Measurements from ENCODE around the gene FOXF2.
"Not testable (repeated sequence)": the region's sequence is repeated elsewhere in the genome, so short reads cannot be mapped to it uniquely, and the experiment has no call there.

FOXF2 gene

GRCh38 chr6:1363729-1364572 is 25.4 kb upstream of the FOXF2 start:
- Histone ChIP-seq H3K36me3 (ENCODE audit: control insufficient read depth, insufficient read depth, low read length) (no peaks in the 10 kb centered on the region), H3K27me3 (ENCODE audit: control insufficient read depth, insufficient read depth, low read length) (peaks cover 11% of the 10 kb centered on the region), H3K9ac (ENCODE audit: low read depth, low read length) (no peak overlapping the region), H3K9me3 (ENCODE audit: control insufficient read depth, insufficient read depth, low read length) (no peaks in the 10 kb centered on the region), H3K4me1 (ENCODE audit: control insufficient read depth, insufficient read depth, low read length) (no peaks in the 10 kb centered on the region), H3K4me3 (ENCODE audit: low read depth, low read length) (no peak overlapping the region)

GRCh38 chr6:1364791-1365190 is 24.6 kb upstream of the FOXF2 start:
- no peaks in the 10 kb centered on the region for H3K9me3 ChIP-seq (ENCODE audit: control insufficient read depth, insufficient read depth, low read length)
- no peak overlapping the region for H3K4me3 ChIP-seq (ENCODE audit: low read depth, low read length)
- H3K27me3 ChIP-seq (ENCODE audit: control insufficient read depth, insufficient read depth, low read length), result peaks cover 11% of the 10 kb centered on the region
- no peaks in the 10 kb centered on the region for H3K36me3 ChIP-seq (ENCODE audit: control insufficient read depth, insufficient read depth, low read length)
- no peaks in the 10 kb centered on the region for H3K4me1 ChIP-seq (ENCODE audit: control insufficient read depth, insufficient read depth, low read length)
- no peak overlapping the region for H3K9ac ChIP-seq (ENCODE audit: low read depth, low read length)

- no peak overlapping the region for H3K9ac ChIP-seq (ENCODE audit: low read depth, low read length)
- no peaks in the 10 kb centered on the region for H3K36me3 ChIP-seq (ENCODE audit: control insufficient read depth, insufficient read depth, low read length)
- peaks cover 11% of the 10 kb centered on the region for H3K27me3 ChIP-seq (ENCODE audit: control insufficient read depth, insufficient read depth, low read length)
- H3K4me3 ChIP-seq (ENCODE audit: low read depth, low read length), result no peak overlapping the region
- H3K9me3 ChIP-seq (ENCODE audit: control insufficient read depth, insufficient read depth, low read length), result no peaks in the 10 kb centered on the region
- no peaks in the 10 kb centered on the region for H3K4me1 ChIP-seq (ENCODE audit: control insufficient read depth, insufficient read depth, low read length)
These were observed 23.7 kb upstream of the FOXF2 start for GRCh38 chr6:1365686-1366085.

- no peaks in the 10 kb centered on the region for H3K4me1 ChIP-seq (ENCODE audit: control insufficient read depth, insufficient read depth, low read length)
- H3K4me3 ChIP-seq (ENCODE audit: low read depth, low read length), result no peak overlapping the region
- H3K9ac ChIP-seq (ENCODE audit: low read depth, low read length), result no peak overlapping the region
- H3K36me3 ChIP-seq (ENCODE audit: control insufficient read depth, insufficient read depth, low read length), result no peaks in the 10 kb centered on the region
- H3K9me3 ChIP-seq (ENCODE audit: control insufficient read depth, insufficient read depth, low read length), result no peaks in the 10 kb centered on the region
- peaks cover 13% of the 10 kb centered on the region for H3K27me3 ChIP-seq (ENCODE audit: control insufficient read depth, insufficient read depth, low read length)
These were observed 21.6 kb upstream of the FOXF2 start for GRCh38 chr6:1367771-1368170.

- Histone ChIP-seq H3K9ac (ENCODE audit: low read depth, low read length) (no peak overlapping the region), H3K4me1 (ENCODE audit: control insufficient read depth, insufficient read depth, low read length) (no peaks in the 10 kb centered on the region), H3K27me3 (ENCODE audit: control insufficient read depth, insufficient read depth, low read length) (peaks cover 25% of the 10 kb centered on the region), H3K9me3 (ENCODE audit: control insufficient read depth, insufficient read depth, low read length) (no peaks in the 10 kb centered on the region), H3K4me3 (ENCODE audit: low read depth, low read length) (no peak overlapping the region), H3K36me3 (ENCODE audit: control insufficient read depth, insufficient read depth, low read length) (no peaks in the 10 kb centered on the region)
These were observed 20.4 kb upstream of the FOXF2 start for GRCh38 chr6:1368940-1369339.

GRCh38 chr6:1369695-1370094 is 19.7 kb upstream of the FOXF2 start:
- not testable (repeated sequence) for H3K9me3 ChIP-seq (ENCODE audit: control insufficient read depth, insufficient read depth, low read length); H3K4me3 ChIP-seq (ENCODE audit: low read depth, low read length); H3K36me3 ChIP-seq (ENCODE audit: control insufficient read depth, insufficient read depth, low read length); H3K4me1 ChIP-seq (ENCODE audit: control insufficient read depth, insufficient read depth, low read length); H3K9ac ChIP-seq (ENCODE audit: low read depth, low read length)
- H3K27me3 ChIP-seq (ENCODE audit: control insufficient read depth, insufficient read depth, low read length), result peaks cover 27% of the 10 kb centered on the region

GRCh38 chr6:1371933-1372332 is 17.4 kb upstream of the FOXF2 start:
- H3K27me3 ChIP-seq (ENCODE audit: control insufficient read depth, insufficient read depth, low read length), result peaks cover 47% of the 10 kb centered on the region
- H3K9me3 ChIP-seq (ENCODE audit: control insufficient read depth, insufficient read depth, low read length), result no peaks in the 10 kb centered on the region
- no peaks in the 10 kb centered on the region for H3K36me3 ChIP-seq (ENCODE audit: control insufficient read depth, insufficient read depth, low read length)
- no peaks in the 10 kb centered on the region for H3K4me1 ChIP-seq (ENCODE audit: control insufficient read depth, insufficient read depth, low read length)
- H3K9ac ChIP-seq (ENCODE audit: low read depth, low read length), result no peak overlapping the region
- no peak overlapping the region for H3K4me3 ChIP-seq (ENCODE audit: low read depth, low read length)

GRCh38 chr6:1372690-1373089 is 16.7 kb upstream of the FOXF2 start:
- Histone ChIP-seq H3K9ac (ENCODE audit: low read depth, low read length) (no peak overlapping the region), H3K4me3 (ENCODE audit: low read depth, low read length) (no peak overlapping the region), H3K4me1 (ENCODE audit: control insufficient read depth, insufficient read depth, low read length) (no peaks in the 10 kb centered on the region), H3K9me3 (ENCODE audit: control insufficient read depth, insufficient read depth, low read length) (no peaks in the 10 kb centered on the region), H3K36me3 (ENCODE audit: control insufficient read depth, insufficient read depth, low read length) (no peaks in the 10 kb centered on the region), H3K27me3 (ENCODE audit: control insufficient read depth, insufficient read depth, low read length) (peaks cover 55% of the 10 kb centered on the region)

GRCh38 chr6:1376653-1377052 is 12.7 kb upstream of the FOXF2 start:
- H3K9ac ChIP-seq (ENCODE audit: low read depth, low read length), result no peak overlapping the region
- no peaks in the 10 kb centered on the region for H3K36me3 ChIP-seq (ENCODE audit: control insufficient read depth, insufficient read depth, low read length)
- no peak overlapping the region for H3K4me3 ChIP-seq (ENCODE audit: low read depth, low read length)
- peaks cover 90% of the 10 kb centered on the region for H3K27me3 ChIP-seq (ENCODE audit: control insufficient read depth, insufficient read depth, low read length)
- no peaks in the 10 kb centered on the region for H3K9me3 ChIP-seq (ENCODE audit: control insufficient read depth, insufficient read depth, low read length)
- no peaks in the 10 kb centered on the region for H3K4me1 ChIP-seq (ENCODE audit: control insufficient read depth, insufficient read depth, low read length)

GRCh38 chr6:1377526-1377925 is 11.8 kb upstream of the FOXF2 start:
- Histone ChIP-seq H3K27me3 (ENCODE audit: control insufficient read depth, insufficient read depth, low read length) (peaks cover 94% of the 10 kb centered on the region), H3K4me3 (ENCODE audit: low read depth, low read length) (no peak overlapping the region), H3K9me3 (ENCODE audit: control insufficient read depth, insufficient read depth, low read length) (no peaks in the 10 kb centered on the region), H3K36me3 (ENCODE audit: control insufficient read depth, insufficient read depth, low read length) (no peaks in the 10 kb centered on the region), H3K4me1 (ENCODE audit: control insufficient read depth, insufficient read depth, low read length) (no peaks in the 10 kb centered on the region), H3K9ac (ENCODE audit: low read depth, low read length) (no peak overlapping the region)

GRCh38 chr6:1378065-1379016 is 11.0 kb upstream of the FOXF2 start:
- peaks cover 95% of the 10 kb centered on the region for H3K27me3 ChIP-seq (ENCODE audit: control insufficient read depth, insufficient read depth, low read length)
- no peak overlapping the region for H3K9ac ChIP-seq (ENCODE audit: low read depth, low read length)
- no peaks in the 10 kb centered on the region for H3K4me1 ChIP-seq (ENCODE audit: control insufficient read depth, insufficient read depth, low read length)
- H3K36me3 ChIP-seq (ENCODE audit: control insufficient read depth, insufficient read depth, low read length), result no peaks in the 10 kb centered on the region
- peak overlapping the region; percentile 48 for H3K4me3 ChIP-seq (ENCODE audit: low read depth, low read length)
- H3K9me3 ChIP-seq (ENCODE audit: control insufficient read depth, insufficient read depth, low read length), result no peaks in the 10 kb centered on the region
